Activated CD8-positive, alpha-beta memory T cell treated with anti-CD3 and anti-CD28 coated beads, Interleukin-2, amount 50 U/mL, for 1 hour (primary cell): Measurements from ENCODE around the gene DDT.
"Not testable (repeated sequence)": the region's sequence is repeated elsewhere in the genome, so short reads cannot be mapped to it uniquely, and the experiment has no call there.

Experiments
- DNase-seq: peaks from one replicate; pipeline ENCODE4 v3.0.0-alpha.2; 2020; ENCODE audit errors: extremely low read depth

The DDT gene

GRCh38 chr22:23952794-23953405, 21.3 kb downstream of the DDT start:
- not testable (repeated sequence) for DNase-seq

- not testable (repeated sequence) for DNase-seq
These were observed 22.9 kb downstream of the DDT start for GRCh38 chr22:23951383-23951782.

- DNase-seq: not testable (repeated sequence)
These were observed 24.5 kb downstream of the DDT start for GRCh38 chr22:23949764-23950163.

- not testable (repeated sequence) for DNase-seq
These were observed 26.9 kb downstream of the DDT start for GRCh38 chr22:23947391-23947790.

GRCh38 chr22:23940166-23940565, 34.1 kb downstream of the DDT start:
- DNase-seq: not testable (repeated sequence)

GRCh38 chr22:23939017-23939357, 35.3 kb downstream of the DDT start:
- no peak for DNase-seq

GRCh38 chr22:23938328-23939016, 35.8 kb downstream of the DDT start:
- no peak for DNase-seq

GRCh38 chr22:23926561-23926960, 47.7 kb downstream of the DDT start:
- no peak for DNase-seq

GRCh38 chr22:23925020-23925606, 49.1 kb downstream of the DDT start:
- DNase-seq: no peak

GRCh38 chr22:23922921-23923320, 51.3 kb downstream of the DDT start:
- DNase-seq: no peak

GRCh38 chr22:23921586-23922201, 52.5 kb downstream of the DDT start:
- not testable (repeated sequence) for DNase-seq
